Hepatocyte (in vitro differentiated cells): ENCODE data around the gene TMEM35A. TPM values are rescaled to one million over a fixed set of nuclear protein-coding genes. Genes with fewer than 3 reads are reported as not detected.
"Not testable (repeated sequence)": the region's sequence is repeated elsewhere in the genome, so short reads cannot be mapped to it uniquely, and the experiment has no call there.

Experiments used
- DNase-seq: peaks from one replicate; pipeline ENCODE4 v3.0.0-alpha.2; 2016; ENCODE audit warnings: low spot score
- H2AFZ ChIP-seq: fragments of 200-600 bp; sonication (generic); 2 replicates; pipeline ENCODE4 v1.6.0; 2016; ENCODE audit warnings: antibody characterized with exemption, mild to moderate bottlenecking
- H3K27ac ChIP-seq: fragments of 200-600 bp; sonication (generic); 2 replicates; pipeline ENCODE4 v1.5.1; 2016; ENCODE audit warnings: mild to moderate bottlenecking
- H3K27me3 ChIP-seq: fragments of 200-600 bp; sonication (generic); 2 replicates; pipeline ENCODE4 v1.6.1; 2016
- H3K36me3 ChIP-seq: fragments of 200-600 bp; sonication (generic); replicated peaks from 2 replicates; pipeline ENCODE4 v1.5.1; 2016; ENCODE audit warnings: low read depth; ENCODE audit not compliant: insufficient read depth
- H3K4me1 ChIP-seq: fragments of 200-600 bp; sonication (generic); 2 replicates; pipeline ENCODE4 v1.5.1; 2016; ENCODE audit warnings: mild to moderate bottlenecking, moderate library complexity; ENCODE audit not compliant: insufficient read depth
- H3K4me2 ChIP-seq: fragments of 200-600 bp; sonication (generic); 2 replicates; pipeline ENCODE4 v1.6.0; 2016
- H3K4me3 ChIP-seq: fragments of 200-600 bp; sonication (generic); 2 replicates; pipeline ENCODE4 v1.5.1; 2016; ENCODE audit warnings: mild to moderate bottlenecking
- H3K79me2 ChIP-seq: fragments of 200-600 bp; sonication (generic); 2 replicates; pipeline ENCODE4 v1.6.0; 2017; ENCODE audit warnings: mild to moderate bottlenecking
- H3K9me2 ChIP-seq: fragments of 200-600 bp; sonication (generic); replicated peaks from 2 replicates; pipeline ENCODE4 v1.6.0; 2017; ENCODE audit warnings: mild to moderate bottlenecking; ENCODE audit not compliant: insufficient read depth
- H3K9me3 ChIP-seq: fragments of 200-600 bp; sonication (generic); 2 replicates; pipeline ENCODE4 v1.5.1; 2016; ENCODE audit warnings: low read depth, mild to moderate bottlenecking
- H4K20me1 ChIP-seq: fragments of 200-600 bp; sonication (generic); 2 replicates; pipeline ENCODE4 v1.6.0; 2016; ENCODE audit warnings: mild to moderate bottlenecking; ENCODE audit not compliant: insufficient read depth, poor library complexity, severe bottlenecking
- EZH2 ChIP-seq: fragments of 200-600 bp; sonication (generic); IDR thresholded peaks from 2 replicates; pipeline ENCODE4 v1.6.1; 2016; ENCODE audit warnings: antibody characterized with exemption, mild to moderate bottlenecking, borderline replicate concordance
- EZH2phosphoT487 ChIP-seq: fragments of 200-600 bp; sonication (generic); IDR thresholded peaks from one replicate; pipeline ENCODE4 v1.6.1; 2018; ENCODE audit warnings: antibody characterized with exemption, mild to moderate bottlenecking, low read depth, moderate library complexity; ENCODE audit not compliant: unreplicated experiment, severe bottlenecking
- WGBS: methylation state at CpG from one replicate; pipeline ENCODE4 v1.1.6; 2016; ENCODE audit warnings: low lambda C conversion rate; ENCODE audit errors: missing lambda C conversion rate; 5-methylcytosine and 5-hydroxymethylcytosine counted together
- polyA plus RNA-seq: library from polyadenylated mRNA; unstranded; fragments of >200 nt; fragmentation: Nextera tagmentation; extraction: Ambion mirVana; gene quantifications from 2 replicates; pipeline ENCODE4 v1.2.1, GENCODE V29; 2016
- total RNA-seq: library from RNA; depleted of rRNA; stranded (reverse); fragments of >200 nt; gene quantifications from 2 replicates; pipeline ENCODE4 v1.2.3, GENCODE V29; 2014
- TF ChIP-seq, protein P1 (sequence below): fragments of 200-600 bp; sonication (generic); IDR thresholded peaks from 2 replicates; pipeline ENCODE4 v1.5.1; 2016; ENCODE audit warnings: antibody characterized with exemption, mild to moderate bottlenecking; ENCODE audit not compliant: poor library complexity

TMEM35A gene
- total and polyA plus RNA-seq, 2 experiments from 2014 or later = 2.6 to 2.9 TPM

DNA sequence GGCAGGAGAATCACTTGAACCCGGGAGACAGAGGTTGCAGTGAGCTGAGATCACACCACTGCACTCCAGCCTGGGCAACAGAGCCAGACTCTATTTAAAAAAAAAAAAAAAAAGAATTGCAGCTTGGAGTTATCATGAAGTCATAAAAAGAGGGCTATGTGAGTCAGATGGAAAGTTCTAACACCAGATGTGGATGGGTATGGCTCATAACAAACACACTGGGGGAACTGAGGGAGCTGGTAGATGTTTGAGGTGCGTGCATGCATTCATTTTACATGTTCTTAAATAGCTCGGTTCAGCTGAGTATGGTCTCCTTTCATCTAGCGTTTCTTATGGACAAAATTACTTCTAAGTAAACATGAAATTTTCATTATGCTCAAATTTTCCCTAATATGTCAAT, 38.5 kb upstream of the TMEM35A start:
- no peaks in the 10 kb centered on the region for H3K9me3 ChIP-seq
- DNase-seq = no peak
- 83% methylated on average over 4 of the region's 4 CpGs for WGBS

DNA sequence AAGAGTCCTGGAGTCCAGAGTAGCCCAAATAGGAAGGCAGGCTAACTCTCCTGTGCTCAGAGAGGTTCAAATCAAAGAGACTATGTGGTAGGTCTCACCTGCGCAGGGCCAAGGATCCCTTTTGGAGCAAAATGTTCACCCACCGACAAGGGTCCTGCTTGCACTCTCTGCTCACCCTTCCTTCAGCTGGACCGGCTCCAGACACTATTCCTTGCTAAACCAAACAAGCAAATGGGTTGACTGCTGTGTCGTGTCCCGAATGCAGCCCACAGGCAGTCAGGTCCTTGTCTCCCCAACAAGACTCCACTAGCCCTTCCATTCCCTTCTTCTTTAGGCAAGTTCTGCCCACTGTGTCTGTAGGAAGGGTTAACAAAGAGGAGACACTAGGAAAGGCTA, 27.5 kb upstream of the TMEM35A start:
- TF ChIP-seq EZH2phosphoT487 (no peak), EZH2 (no peak)
- TF ChIP-seq, protein P1, sequence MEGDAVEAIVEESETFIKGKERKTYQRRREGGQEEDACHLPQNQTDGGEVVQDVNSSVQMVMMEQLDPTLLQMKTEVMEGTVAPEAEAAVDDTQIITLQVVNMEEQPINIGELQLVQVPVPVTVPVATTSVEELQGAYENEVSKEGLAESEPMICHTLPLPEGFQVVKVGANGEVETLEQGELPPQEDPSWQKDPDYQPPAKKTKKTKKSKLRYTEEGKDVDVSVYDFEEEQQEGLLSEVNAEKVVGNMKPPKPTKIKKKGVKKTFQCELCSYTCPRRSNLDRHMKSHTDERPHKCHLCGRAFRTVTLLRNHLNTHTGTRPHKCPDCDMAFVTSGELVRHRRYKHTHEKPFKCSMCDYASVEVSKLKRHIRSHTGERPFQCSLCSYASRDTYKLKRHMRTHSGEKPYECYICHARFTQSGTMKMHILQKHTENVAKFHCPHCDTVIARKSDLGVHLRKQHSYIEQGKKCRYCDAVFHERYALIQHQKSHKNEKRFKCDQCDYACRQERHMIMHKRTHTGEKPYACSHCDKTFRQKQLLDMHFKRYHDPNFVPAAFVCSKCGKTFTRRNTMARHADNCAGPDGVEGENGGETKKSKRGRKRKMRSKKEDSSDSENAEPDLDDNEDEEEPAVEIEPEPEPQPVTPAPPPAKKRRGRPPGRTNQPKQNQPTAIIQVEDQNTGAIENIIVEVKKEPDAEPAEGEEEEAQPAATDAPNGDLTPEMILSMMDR = no peak
- Histone ChIP-seq H3K4me1 (no peaks in the 10 kb centered on the region), H3K9me2 (no peaks in the 10 kb centered on the region), H3K4me3 (peak overlapping the region; percentile 57), H3K27me3 (no peaks in the 10 kb centered on the region), H2AFZ (peak overlapping the region; percentile 65), H3K27ac (peak overlapping the region; percentile 92), H4K20me1 (no peaks in the 10 kb centered on the region), H3K9me3 (no peaks in the 10 kb centered on the region), H3K79me2 (no peaks in the 10 kb centered on the region), H3K4me2 (peak overlapping the region; percentile 84), H3K36me3 (no peaks in the 10 kb centered on the region)
- 55% methylated on average over 5 of the region's 5 CpGs for WGBS
- DNase-seq = no peak

More for the DNA sequence above, 38.5 kb upstream of the TMEM35A start:
- no peak overlapping the region for H3K4me2 ChIP-seq
- no peaks in the 10 kb centered on the region for H4K20me1 ChIP-seq
- TF ChIP-seq, protein P1 = no peak
- TF ChIP-seq EZH2phosphoT487 (no peak), EZH2 (no peak)
- H2AFZ ChIP-seq = no peak overlapping the region
- no peak overlapping the region for H3K27ac ChIP-seq
- H3K4me3 ChIP-seq = no peak overlapping the region
- H3K79me2 ChIP-seq = no peaks in the 10 kb centered on the region
- no peaks in the 10 kb centered on the region for H3K36me3 ChIP-seq
- no peaks in the 10 kb centered on the region for H3K9me2 ChIP-seq
- H3K4me1 ChIP-seq = no peaks in the 10 kb centered on the region
- no peaks in the 10 kb centered on the region for H3K27me3 ChIP-seq

DNA sequence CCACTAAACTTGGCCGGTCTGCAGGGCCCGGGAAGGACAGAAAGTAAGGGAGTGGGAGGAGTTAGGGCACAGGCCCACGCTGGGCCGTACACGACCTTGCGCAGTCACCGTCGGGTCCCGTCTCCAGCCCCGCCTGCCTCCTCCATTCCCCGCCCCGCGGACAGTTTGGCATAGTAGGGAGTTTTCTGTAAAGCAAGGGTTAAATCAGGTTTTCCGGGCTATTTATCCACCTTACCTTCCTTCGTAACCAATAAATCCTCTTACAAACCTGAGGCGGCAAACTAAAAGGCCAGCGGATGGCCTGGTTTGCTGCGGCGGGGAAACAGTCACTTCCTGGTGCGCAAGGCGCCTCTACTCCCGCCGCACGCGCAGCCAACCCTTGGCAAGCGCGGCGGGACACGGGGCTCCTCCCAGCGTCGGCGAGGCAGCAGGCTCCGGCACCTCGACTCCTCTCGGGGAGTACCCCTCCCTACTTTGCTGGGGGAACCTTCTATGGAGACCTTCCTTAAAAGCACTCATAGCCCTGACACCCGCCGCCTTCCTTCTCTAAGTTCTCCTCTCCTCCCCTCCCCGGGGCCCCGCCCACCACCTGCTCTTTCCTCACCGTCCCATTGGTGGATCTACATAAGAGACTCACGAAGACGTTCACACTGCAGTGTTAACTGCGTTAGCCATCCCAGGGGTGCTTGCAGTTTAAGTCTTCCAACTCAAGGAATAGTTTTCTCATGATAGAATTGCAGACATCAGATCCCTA, 27.0 kb upstream of the TMEM35A start, which contains the start of gene TRMT2B:
Gene TRMT2B (minus strand): TSS at position 563 of the 754 bp plus-strand sequence. CDS start 9,822 bp downstream, outside the sequence.
- no peaks in the 10 kb centered on the region for H3K4me1 ChIP-seq
- TF ChIP-seq EZH2phosphoT487 (no peak), EZH2 (no peak)
- TF ChIP-seq, protein P1 = no peak
- H3K4me2 ChIP-seq = peak within 1 kb of the TSS; percentile 84
- no peaks in the 10 kb centered on the region for H4K20me1 ChIP-seq
- peak within 1 kb of the TSS; percentile 57 for H3K4me3 ChIP-seq
- peak within 1 kb of the TSS; percentile 92 for H3K27ac ChIP-seq
- no peaks in the 10 kb centered on the region for H3K9me3 ChIP-seq
- no peaks in the 10 kb centered on the region for H3K9me2 ChIP-seq
- H3K27me3 ChIP-seq = no peaks in the 10 kb centered on the region
- no peaks in the 10 kb centered on the region for H3K79me2 ChIP-seq
- peak within 1 kb of the TSS; percentile 65 for H2AFZ ChIP-seq
- DNase-seq = peak; percentile 77
- WGBS = 35% methylated on average over 43 of the region's 43 CpGs
- no peaks in the 10 kb centered on the region for H3K36me3 ChIP-seq

DNA sequence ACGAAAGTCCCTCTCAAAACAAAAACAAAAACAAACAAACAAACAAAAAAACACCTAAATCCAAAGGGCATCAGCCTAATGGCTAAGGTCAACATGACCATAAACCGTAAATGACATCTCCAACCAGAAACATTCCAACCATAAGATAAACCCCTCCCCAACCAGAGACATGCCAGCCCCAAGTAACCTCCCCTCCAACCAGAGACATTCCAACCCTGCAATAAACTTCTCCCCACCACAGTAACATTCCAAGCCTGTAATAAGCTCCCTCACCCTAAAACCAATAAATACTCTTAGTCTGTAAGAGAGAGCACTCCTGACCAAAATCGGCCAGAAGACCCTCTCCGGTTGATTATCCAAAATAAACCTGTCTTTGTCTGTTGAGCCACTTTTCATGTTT, 22.1 kb upstream of the TMEM35A start:
- H4K20me1 ChIP-seq, H2AFZ ChIP-seq, H3K4me3 ChIP-seq, H3K27me3 ChIP-seq, H3K79me2 ChIP-seq, H3K27ac ChIP-seq, H3K4me2 ChIP-seq, H3K4me1 ChIP-seq, DNase-seq, H3K36me3 ChIP-seq, H3K9me3 ChIP-seq, H3K9me2 ChIP-seq: not testable (repeated sequence)
- WGBS = 78% methylated on average over 4 of the region's 4 CpGs
